GM23338 (cell line): Measurements from ENCODE around the gene REEP6. TPM values are rescaled to one million over a fixed set of nuclear protein-coding genes. Genes with fewer than 3 reads are reported as not detected.
A peak's percentile ranks its signal among the peaks of the same experiment; 100 is the strongest.

Experiments used
- ATAC-seq: fragments of 200-7000 bp; cut with Tn5 transposase; 3 replicates; pipeline ENCODE4 v1.9.1; 2020
- DNase-seq: peaks from one replicate; pipeline ENCODE4 v3.0.0-alpha.2; 2015; ENCODE audit warnings: low spot score
- H2AFZ ChIP-seq: fragments of 200-600 bp; sonication (generic); 2 replicates; pipeline ENCODE4 v1.8.0; 2016; ENCODE audit warnings: antibody characterized with exemption, mild to moderate bottlenecking, moderate library complexity
- H3F3A ChIP-seq: fragments of 200-600 bp; sonication (generic); replicated peaks from 2 replicates; pipeline ENCODE4 v1.8.0; 2017; ENCODE audit warnings: antibody characterized with exemption, mixed run types, low read depth
- H3K27ac ChIP-seq: fragments of 200-600 bp; sonication (generic); 2 replicates; pipeline ENCODE4 v1.6.1; 2016; ENCODE audit warnings: low read depth
- H3K27me3 ChIP-seq: fragments of 200-600 bp; sonication (generic); 2 replicates; pipeline ENCODE4 v1.8.0; 2016; ENCODE audit warnings: mild to moderate bottlenecking, mixed run types, moderate library complexity; ENCODE audit not compliant: insufficient read depth
- H3K36me3 ChIP-seq: fragments of 200-600 bp; sonication (generic); 2 replicates; pipeline ENCODE4 v1.8.0; 2016; ENCODE audit warnings: mild to moderate bottlenecking; ENCODE audit not compliant: insufficient read depth
- H3K4me1 ChIP-seq: fragments of 200-600 bp; sonication (generic); 2 replicates; pipeline ENCODE4 v1.8.0; 2016; ENCODE audit warnings: mild to moderate bottlenecking, moderate library complexity; ENCODE audit not compliant: insufficient read depth
- H3K4me2 ChIP-seq: fragments of 200-600 bp; sonication (generic); 2 replicates; pipeline ENCODE4 v1.7.1; 2017; ENCODE audit warnings: mixed run types
- H3K4me3 ChIP-seq: fragments of 200-600 bp; sonication (generic); 2 replicates; pipeline ENCODE4 v1.6.1; 2016; ENCODE audit warnings: mixed run types
- H3K79me2 ChIP-seq: fragments of 200-600 bp; sonication (generic); replicated peaks from 2 replicates; pipeline ENCODE4 v1.8.0; 2017; ENCODE audit warnings: mild to moderate bottlenecking; ENCODE audit not compliant: insufficient read depth
- H3K9me2 ChIP-seq: fragments of 200-600 bp; sonication (generic); 2 replicates; pipeline ENCODE4 v1.8.0; 2017; ENCODE audit not compliant: insufficient read depth
- H4K20me1 ChIP-seq: fragments of 200-600 bp; sonication (generic); replicated peaks from 2 replicates; pipeline ENCODE4 v1.8.0; 2017; ENCODE audit warnings: mild to moderate bottlenecking; ENCODE audit not compliant: insufficient read depth
- H3K27ac Mint-ChIP-seq: 2 replicates; pipeline ENCODE4 v1.8.0; 2020; ENCODE audit warnings: inconsistent platforms, mild to moderate bottlenecking, moderate library complexity, mixed read lengths
- H3K27me3 Mint-ChIP-seq: 3 replicates; pipeline ENCODE4 v1.8.0; 2022; ENCODE audit warnings: low read depth, mild to moderate bottlenecking, moderate library complexity, mixed read lengths, inconsistent platforms; ENCODE audit not compliant: insufficient read depth, poor library complexity
- H3K36me3 Mint-ChIP-seq: 3 replicates; pipeline ENCODE4 v1.8.0; 2021; ENCODE audit warnings: low read depth, mild to moderate bottlenecking, inconsistent platforms, moderate library complexity, mixed read lengths
- H3K4me1 Mint-ChIP-seq: 3 replicates; pipeline ENCODE4 v1.8.0; 2020; ENCODE audit warnings: mild to moderate bottlenecking, inconsistent platforms, mixed read lengths
- H3K4me3 Mint-ChIP-seq: 3 replicates; pipeline ENCODE4 v1.8.0; 2021; ENCODE audit warnings: moderate library complexity, mild to moderate bottlenecking, inconsistent platforms, mixed read lengths
- H3K9me3 Mint-ChIP-seq: 3 replicates; pipeline ENCODE4 v1.8.0; 2020; ENCODE audit warnings: moderate library complexity, mild to moderate bottlenecking, inconsistent platforms, mixed read lengths
- CTCF ChIP-seq, 2 experiments: fragments of 200-600 bp in 1 of 2; sonication (generic) in 1 of 2; conservative IDR thresholded peaks; 2 replicates each; pipeline versions ENCODE4 v1.5.1 to v1.6.1; 2016 to 2017; ENCODE audit warnings: antibody characterized with exemption in 2 of 2, low read depth in 2 of 2, mild to moderate bottlenecking in 2 of 2, moderate library complexity in 1 of 2
- EZH2 ChIP-seq: fragments of 200-600 bp; sonication (generic); IDR thresholded peaks from one replicate; pipeline ENCODE4 v1.8.0; 2017; ENCODE audit warnings: antibody characterized with exemption, mild to moderate bottlenecking, low read depth; ENCODE audit not compliant: unreplicated experiment
- JUNB ChIP-seq: IDR thresholded peaks from one replicate; pipeline ENCODE4 v1.6.1; 2016; ENCODE audit warnings: antibody characterized with exemption; ENCODE audit not compliant: unreplicated experiment
- ZNF462 ChIP-seq: fragments of 250-450 bp; sonication (Bioruptor Pico); IDR thresholded peaks from 2 replicates; pipeline ENCODE4 v1.5.0; 2020; ENCODE audit warnings: mild to moderate bottlenecking, moderate library complexity
- polyA plus RNA-seq: library from polyadenylated mRNA; unstranded; fragments of >200 nt; fragmentation: Nextera tagmentation; extraction: Ambion mirVana; gene quantifications from 2 replicates; pipeline ENCODE4 v1.2.1, GENCODE V29; 2016
- total RNA-seq: library from RNA; depleted of rRNA; stranded (reverse); fragments of >200 nt; shearing (Covaris generic); gene quantifications from 2 replicates; pipeline ENCODE4 v1.2.3, GENCODE V29; 2014

The REEP6 gene
- total and polyA plus RNA-seq, 2 experiments from 2014 or later, result 15.2 to 20.0 TPM

- Mint-ChIP-seq H3K27me3 (peaks cover 69% of the 10 kb centered on the region), H3K4me1 (peaks cover 6% of the 10 kb centered on the region; the same call in 2 of the 3 replicates), H3K4me3 (no peak overlapping the region), H3K27ac (no peak overlapping the region), H3K36me3 (no peaks in the 10 kb centered on the region; the same call in 2 of the 3 replicates), H3K9me3 (0 out of 3 replicates have a peak, but pooled peaks cover 3% of the 10 kb centered on the region)
- no peaks in the 10 kb centered on the region for H3K79me2 ChIP-seq
- H3K4me3 ChIP-seq, result peak overlapping the region; percentile 51; the same call in 1 of the 2 replicates
- peaks cover 11% of the 10 kb centered on the region; the same call in 1 of the 2 replicates for H4K20me1 ChIP-seq
- no peak for DNase-seq
- peaks cover 17% of the 10 kb centered on the region for H3F3A ChIP-seq
- no peak overlapping the region for H3K27ac ChIP-seq
- no peaks in the 10 kb centered on the region for H3K9me2 ChIP-seq
- ATAC-seq, result peak; percentile 0; the same call in 2 of the 3 replicates
- H3K27me3 ChIP-seq, result peaks cover 93% of the 10 kb centered on the region
- peak overlapping the region; percentile 75 for H3K4me2 ChIP-seq
- peaks cover 6% of the 10 kb centered on the region; the same call in 1 of the 2 replicates for H3K4me1 ChIP-seq
- no peak overlapping the region for H2AFZ ChIP-seq
- no peak for TF ChIP-seq JUNB
- peak in 1 of 2 experiments; percentile 38; a peak in 2 of 4 replicates for TF ChIP-seq CTCF (conservative IDR thresholded peaks at IDR 0.05; ENCODE audit: low read depth in 2 of 2)
- TF ChIP-seq ZNF462 (CRISPR knock-in tag), result no peak
- peak; percentile 80 for TF ChIP-seq EZH2
- no peaks in the 10 kb centered on the region for H3K36me3 ChIP-seq
Observed at GRCh38 chr19:1468821-1469254, 22.1 kb upstream of the REEP6 start.
